Keratinocyte (primary cell): ENCODE results near the gene EMP3. TPM values are rescaled to one million over a fixed set of nuclear protein-coding genes. Genes with fewer than 3 reads are reported as not detected.

Experiments
- DNase-seq: peaks from one replicate; pipeline ENCODE4 v3.0.0-alpha.2; 2011; ENCODE audit warnings: low read depth, missing footprints, low spot score
- FAIRE-seq: peaks from 2 replicates; lab custom pipeline; 2011; peaks lifted over from hg19 to GRCh38; lab: Jason Lieb, UNC
- H2AFZ ChIP-seq: 2 replicates; pipeline ENCODE4 v1.6.0; 2012; ENCODE audit warnings: low read length, control low read depth, inconsistent platforms; ENCODE audit not compliant: control insufficient read depth
- H3K27ac ChIP-seq: 2 replicates; pipeline ENCODE4 v1.5.1; 2011; ENCODE audit warnings: low read length; ENCODE audit not compliant: control insufficient read depth, insufficient read depth
- H3K27me3 ChIP-seq: 3 replicates; pipeline ENCODE4 v1.6.0; 2011; ENCODE audit warnings: low read length; ENCODE audit not compliant: control insufficient read depth, insufficient read depth; ENCODE audit errors: extremely low read depth
- H3K36me3 ChIP-seq, 2 experiments: 2 replicates in 1 of 2; 3 replicates in 1 of 2; pipeline ENCODE4 v1.5.1; 2011; ENCODE audit warnings: low read length in 2 of 2, mild to moderate bottlenecking in 1 of 2; ENCODE audit not compliant: control insufficient read depth in 2 of 2, insufficient read depth in 2 of 2; ENCODE audit errors: extremely low read depth in 1 of 2
- H3K4me1 ChIP-seq: 3 replicates; pipeline ENCODE4 v1.5.1; 2011; ENCODE audit warnings: low read length; ENCODE audit not compliant: control insufficient read depth, insufficient read depth; ENCODE audit errors: extremely low read depth
- H3K4me2 ChIP-seq: 3 replicates; pipeline ENCODE4 v1.6.0; 2011; ENCODE audit warnings: low read depth, low read length; ENCODE audit not compliant: control insufficient read depth, insufficient read depth; ENCODE audit errors: extremely low read depth
- H3K4me3 ChIP-seq, 3 experiments: fragments of 200-600 bp in 1 of 3; sonication (generic) in 1 of 3; 2 replicates in 2 of 3; 3 replicates in 1 of 3; pipeline ENCODE4 v1.5.1; 2011 to 2016; ENCODE audit warnings: low read length in 3 of 3, mild to moderate bottlenecking in 3 of 3, control low read depth in 2 of 3, inconsistent platforms in 1 of 3, low read depth in 1 of 3, mixed read lengths in 1 of 3, mixed run types in 1 of 3, moderate library complexity in 1 of 3; ENCODE audit not compliant: control insufficient read depth in 2 of 3, insufficient read depth in 2 of 3; ENCODE audit errors: extremely low read depth in 1 of 3
- H3K79me2 ChIP-seq: 2 replicates; pipeline ENCODE4 v1.6.0; 2012; ENCODE audit warnings: low read length; ENCODE audit not compliant: control insufficient read depth, insufficient read depth
- H3K9ac ChIP-seq: 3 replicates; pipeline ENCODE4 v1.6.0; 2011; ENCODE audit warnings: low read length; ENCODE audit not compliant: control insufficient read depth, insufficient read depth; ENCODE audit errors: extremely low read depth
- H3K9me1 ChIP-seq: 3 replicates; pipeline ENCODE4 v1.6.0; 2011; ENCODE audit warnings: low read length; ENCODE audit not compliant: control insufficient read depth, insufficient read depth; ENCODE audit errors: extremely low read depth
- H3K9me3 ChIP-seq: 2 replicates; pipeline ENCODE4 v1.5.1; 2012; ENCODE audit warnings: low read depth, low read length; ENCODE audit not compliant: control insufficient read depth
- H4K20me1 ChIP-seq: 3 replicates; pipeline ENCODE4 v1.6.0; 2011; ENCODE audit warnings: low read length; ENCODE audit not compliant: control insufficient read depth, insufficient read depth; ENCODE audit errors: extremely low read depth
- EZH2 ChIP-seq: IDR thresholded peaks from one replicate; pipeline ENCODE4 v1.6.1; 2012; ENCODE audit warnings: inconsistent platforms, mild to moderate bottlenecking, low read length, moderate library complexity
- dilution Hi-C: fragments of 300-500 bp; cut with MboI; formaldehyde crosslinking; loops from one replicate; pipeline ENCODE4 v1.7.0; 2020; ENCODE audit warnings: low sequenced_read_pairs; ENCODE audit not compliant: extremely low pct_ligation_motif_present
- polyA plus RNA-seq, 5 experiments: library from polyadenylated mRNA; depleted of rRNA in 3 of 5; stranded (reverse) in 3 of 5; stranded (forward) in 1 of 5; unstranded in 1 of 5; fragments of >200 nt; gene quantifications; 1 replicate in 1 of 5; 2 replicates in 3 of 5; 3 replicates in 1 of 5; pipeline versions ENCODE4 v1.2.1 to v1.2.3, GENCODE V29; 2011 to 2012; ENCODE audit warnings: missing spikeins in 2 of 5, low read depth in 1 of 5, low replicate concordance in 1 of 5
- TF ChIP-seq, protein P1 (sequence below), 3 experiments: IDR thresholded peaks in 1 of 3; conservative IDR thresholded peaks in 1 of 3; optimal IDR thresholded peaks in 1 of 3; 2 replicates in 2 of 3; 3 replicates in 1 of 3; pipeline versions ENCODE3 to v1.5.1; 2011; ENCODE audit warnings: low read length in 3 of 3, mild to moderate bottlenecking in 3 of 3, moderate library complexity in 2 of 3, control low read depth in 1 of 3, inconsistent platforms in 1 of 3; ENCODE audit not compliant: insufficient read depth in 2 of 3; ENCODE audit errors: extremely low read depth in 1 of 3

The EMP3 gene
- polyA plus RNA-seq, 1 donor (not counting 4 experiments of a cell fraction or from before 2014, with no cell fraction given) = 177 TPM

DNA sequence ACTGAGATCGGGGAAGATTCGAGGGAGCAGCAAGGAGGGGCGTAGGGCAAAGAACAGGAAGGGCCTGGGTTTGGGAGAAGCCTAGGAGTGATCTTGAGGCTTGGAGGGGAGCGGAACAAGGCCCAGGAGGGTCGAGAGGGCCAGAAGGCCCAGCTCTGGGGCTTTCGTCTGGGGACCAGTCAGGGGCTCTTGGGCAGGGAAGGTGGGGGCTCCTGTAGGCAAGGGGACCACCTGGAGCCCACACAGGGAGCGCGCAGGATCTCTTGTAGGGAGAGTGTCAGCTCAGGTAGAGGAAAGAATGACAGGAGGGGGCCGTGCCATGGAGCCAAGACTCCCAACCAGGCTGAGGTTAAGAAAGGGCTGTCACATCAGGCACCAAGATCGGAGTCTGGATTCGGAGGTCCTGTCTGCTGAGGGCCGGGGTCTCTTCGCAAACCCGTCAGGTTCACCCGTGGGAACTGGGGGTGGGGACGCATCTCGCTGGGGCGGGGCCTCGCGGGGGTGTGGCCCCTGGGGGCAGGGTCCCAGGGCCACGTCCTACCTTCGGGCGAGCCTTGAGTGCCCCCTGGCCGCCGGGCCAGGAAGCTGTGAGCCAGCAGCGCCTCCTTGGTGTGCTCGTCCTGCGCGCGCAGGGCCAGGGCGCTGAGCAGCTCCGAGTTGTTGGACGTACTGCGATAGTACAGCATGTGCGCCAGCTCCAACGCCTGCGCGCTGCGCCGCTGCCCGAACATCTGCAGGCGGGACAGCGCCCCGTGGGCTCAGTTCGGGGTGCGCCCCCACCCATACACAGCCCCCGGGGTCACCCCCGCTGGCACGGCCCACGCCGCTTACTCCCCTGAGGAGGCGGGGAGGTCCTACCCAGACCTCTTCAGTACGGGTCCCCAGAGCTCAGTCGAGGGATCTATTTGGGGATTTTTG lies 8.4 kb downstream of the EMP3 start:
- no peaks in the 10 kb centered on the region for H3K9me1 ChIP-seq
- DNase-seq = peak; percentile 69
- H4K20me1 ChIP-seq = no peaks in the 10 kb centered on the region
- FAIRE-seq = no peak
- H3K79me2 ChIP-seq = no peaks in the 10 kb centered on the region
- H3K4me2 ChIP-seq = peak overlapping the region; percentile 98
- H3K4me1 ChIP-seq = peaks cover 29% of the 10 kb centered on the region
- no peaks in the 10 kb centered on the region for H3K27me3 ChIP-seq
- TF ChIP-seq, protein P1, sequence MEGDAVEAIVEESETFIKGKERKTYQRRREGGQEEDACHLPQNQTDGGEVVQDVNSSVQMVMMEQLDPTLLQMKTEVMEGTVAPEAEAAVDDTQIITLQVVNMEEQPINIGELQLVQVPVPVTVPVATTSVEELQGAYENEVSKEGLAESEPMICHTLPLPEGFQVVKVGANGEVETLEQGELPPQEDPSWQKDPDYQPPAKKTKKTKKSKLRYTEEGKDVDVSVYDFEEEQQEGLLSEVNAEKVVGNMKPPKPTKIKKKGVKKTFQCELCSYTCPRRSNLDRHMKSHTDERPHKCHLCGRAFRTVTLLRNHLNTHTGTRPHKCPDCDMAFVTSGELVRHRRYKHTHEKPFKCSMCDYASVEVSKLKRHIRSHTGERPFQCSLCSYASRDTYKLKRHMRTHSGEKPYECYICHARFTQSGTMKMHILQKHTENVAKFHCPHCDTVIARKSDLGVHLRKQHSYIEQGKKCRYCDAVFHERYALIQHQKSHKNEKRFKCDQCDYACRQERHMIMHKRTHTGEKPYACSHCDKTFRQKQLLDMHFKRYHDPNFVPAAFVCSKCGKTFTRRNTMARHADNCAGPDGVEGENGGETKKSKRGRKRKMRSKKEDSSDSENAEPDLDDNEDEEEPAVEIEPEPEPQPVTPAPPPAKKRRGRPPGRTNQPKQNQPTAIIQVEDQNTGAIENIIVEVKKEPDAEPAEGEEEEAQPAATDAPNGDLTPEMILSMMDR (optimal IDR thresholded peaks at IDR 0.05 in 1 of 3, IDR thresholded peaks at IDR 0.05 in 1 of 3, conservative IDR thresholded peaks at IDR 0.05 in 1 of 3; ENCODE audit: extremely low read depth in 1 of 3, insufficient read depth in 2 of 3, low read length in 3 of 3) = peak; percentile 68 to 96 (median 93)
- no peak for TF ChIP-seq EZH2
- dilution Hi-C loops = no loop called here
- H3K9ac ChIP-seq = peak overlapping the region; percentile 80
- H3K9me3 ChIP-seq = no peaks in the 10 kb centered on the region
- H3K27ac ChIP-seq = peak overlapping the region; percentile 86
- peaks cover 0 to 3% of the 10 kb centered on the region in 2 experiments for H3K36me3 ChIP-seq
- H3K4me3 ChIP-seq = peak overlapping the region; percentile 41 to 86 (median 77)
- H2AFZ ChIP-seq = peak overlapping the region; percentile 74

DNA sequence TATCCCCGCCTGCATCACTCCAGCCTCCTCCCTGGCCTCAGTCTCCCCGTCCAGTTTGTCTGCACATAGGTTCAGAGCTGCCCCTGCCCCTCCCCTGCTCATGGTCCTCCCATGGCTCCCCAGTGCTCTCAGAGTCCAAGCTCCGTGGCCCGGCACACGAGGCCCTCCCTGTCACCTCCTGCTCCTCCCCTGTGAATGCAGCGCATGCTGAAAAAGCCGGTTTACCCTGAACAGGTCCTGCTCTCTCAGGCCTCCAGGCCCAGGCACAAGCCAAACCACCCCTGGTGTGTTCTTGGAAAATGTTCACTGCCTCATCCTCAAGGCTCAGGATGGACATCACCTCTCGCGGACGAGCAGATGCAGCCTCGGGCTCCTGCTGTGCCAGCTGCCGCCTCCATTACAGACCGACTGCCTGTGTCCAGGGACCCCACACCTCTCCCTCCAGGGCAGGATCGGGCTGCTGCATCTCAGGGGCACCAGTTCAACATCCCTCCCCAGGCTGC lies 13.0 kb downstream of the EMP3 start:
- Histone ChIP-seq H3K36me3 (no peaks in the 10 kb centered on the region), H3K27me3 (no peaks in the 10 kb centered on the region), H3K4me3 (no peak overlapping the region), H3K4me2 (no peak overlapping the region), H3K4me1 (peaks cover 23% of the 10 kb centered on the region), H2AFZ (no peak overlapping the region), H3K9me3 (no peaks in the 10 kb centered on the region), H4K20me1 (no peaks in the 10 kb centered on the region), H3K9me1 (no peaks in the 10 kb centered on the region), H3K27ac (no peak overlapping the region), H3K9ac (no peak overlapping the region), H3K79me2 (no peaks in the 10 kb centered on the region)
- FAIRE-seq = no peak
- DNase-seq = no peak
- dilution Hi-C loops = no loop called here
- TF ChIP-seq EZH2 = no peak
- TF ChIP-seq, protein P1 (optimal IDR thresholded peaks at IDR 0.05 in 1 of 3, IDR thresholded peaks at IDR 0.05 in 1 of 3, conservative IDR thresholded peaks at IDR 0.05 in 1 of 3; ENCODE audit: extremely low read depth in 1 of 3, insufficient read depth in 2 of 3, low read length in 3 of 3) = no peak
